Uterus (tissue), 4 donors: ENCODE data around the gene ABL1. TPM values are rescaled to one million over a fixed set of nuclear protein-coding genes. Genes with fewer than 3 reads are reported as not detected.
A peak's percentile ranks its signal among the peaks of the same experiment; 100 is the strongest.
"Not testable (repeated sequence)": the region's sequence is repeated elsewhere in the genome, so short reads cannot be mapped to it uniquely, and the experiment has no call there.

Source experiments
- DNase-seq, 2 donors: peaks; one replicate each; pipeline ENCODE4 v3.0.0-alpha.2; 2019 to 2020
- H3K27ac ChIP-seq, 2 donors: fragments of 200-600 bp; sonication (generic); 1 replicate in 1 of 2; 2 replicates in 1 of 2; pipeline ENCODE4 v1.5.1; 2016 to 2018
- H3K27me3 ChIP-seq, 2 donors: fragments of 200-600 bp; sonication (generic); one replicate each; pipeline ENCODE4 v1.5.1; 2018 to 2019; ENCODE audit warnings: control low read depth in 1 of 2
- H3K36me3 ChIP-seq, 2 donors: fragments of 200-600 bp; sonication (generic); one replicate each; pipeline ENCODE4 v1.5.1; 2019; ENCODE audit warnings: control low read depth in 1 of 2
- H3K4me1 ChIP-seq, 2 donors: fragments of 200-600 bp; sonication (generic); one replicate each; pipeline ENCODE4 v1.5.1; 2018 to 2019; ENCODE audit warnings: control low read depth in 1 of 2
- H3K4me3 ChIP-seq, 2 donors: fragments of 200-600 bp; sonication (generic); 1 replicate in 1 of 2; 2 replicates in 1 of 2; pipeline ENCODE4 v1.5.1; 2018 to 2019; ENCODE audit warnings: mild to moderate bottlenecking in 1 of 2
- H3K9me3 ChIP-seq, 2 donors: fragments of 200-600 bp; sonication (generic); one replicate each; pipeline ENCODE4 v1.5.1; 2019; ENCODE audit warnings: control low read depth in 1 of 2
- CTCF ChIP-seq, 4 experiments: fragments of 200-600 bp in 2 of 4; fragments of 450-650 bp in 2 of 4; sonication (generic) in 2 of 4; IDR thresholded peaks; one replicate each; pipeline ENCODE4 v1.5.1; 2016 to 2019; ENCODE audit warnings: antibody characterized with exemption in 4 of 4, mild to moderate bottlenecking in 2 of 4, moderate library complexity in 1 of 4
- POLR2A ChIP-seq, 2 donors: fragments of 450-650 bp; IDR thresholded peaks; one replicate each; pipeline ENCODE4 v1.6.1; 2016; ENCODE audit warnings: antibody characterized with exemption in 2 of 2, mild to moderate bottlenecking in 1 of 2, moderate library complexity in 1 of 2
- intact Hi-C: fragments of 100-400 bp; cut with DNase I; formaldehyde crosslinking; loops from one replicate; pipeline ENCODE4 v1.15.1; 2023; ENCODE audit warnings: low total_unique reads
- total RNA-seq, 4 donors: library from RNA; depleted of rRNA in 3 of 4; stranded (reverse); fragments of >200 nt in 3 of 4; gene quantifications; one replicate each; pipeline versions ENCODE4 v1.1.0 to v1.2.4, GENCODE V29; 2014 to 2023
- donor health status: DM: yes; HTN: yes; CAD: no.

ABL1 gene
- total RNA-seq, 4 donors from 2014 or later, result 22.5 to 117 (median 57.8) TPM

- no peak for DNase-seq
- H3K4me1 ChIP-seq, result peaks cover 0 to 6% of the 10 kb centered on the region in 2 donors
- H3K27me3 ChIP-seq, result no peaks in the 10 kb centered on the region
- peak overlapping the region in 1 of 2 donors; percentile 26 for H3K27ac ChIP-seq
- TF ChIP-seq POLR2A (IDR thresholded peaks at IDR 0.05) (no peak), CTCF (IDR thresholded peaks at IDR 0.05) (no peak)
- intact Hi-C loops, result no loop called here
- H3K4me3 ChIP-seq, result no peak overlapping the region
- H3K9me3 ChIP-seq, result no peaks in the 10 kb centered on the region
- no peaks in the 10 kb centered on the region for H3K36me3 ChIP-seq
Observed at GRCh38 chr9:130791303-130791894, 43.7 kb upstream of the ABL1 start.

DNA sequence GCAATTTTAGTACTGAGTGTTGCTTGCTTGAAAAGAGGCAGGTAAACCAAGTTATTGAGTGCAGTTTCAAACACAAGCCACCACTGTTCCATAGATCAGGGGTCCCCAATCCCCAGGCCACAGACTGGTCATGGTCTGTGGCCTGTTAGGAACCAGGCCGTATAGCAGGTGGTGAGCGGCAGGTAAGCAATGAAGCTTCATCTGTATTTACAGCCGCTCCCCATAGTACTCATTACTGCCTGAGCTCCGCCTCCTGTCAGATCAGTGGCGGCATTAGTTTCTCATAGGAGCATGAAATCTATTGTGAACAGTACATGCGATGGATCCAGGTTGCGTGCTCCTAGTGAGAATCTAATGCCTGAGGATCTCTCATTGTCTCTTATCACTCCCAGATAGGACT lies 41.5 kb upstream of the ABL1 start:
- Histone ChIP-seq H3K4me1 (peaks cover 0 to 6% of the 10 kb centered on the region in 2 donors), H3K4me3 (no peak overlapping the region), H3K36me3 (no peaks in the 10 kb centered on the region), H3K9me3 (no peaks in the 10 kb centered on the region), H3K27me3 (no peaks in the 10 kb centered on the region), H3K27ac (peak overlapping the region; percentile 16 to 56)
- DNase-seq, result no peak
- TF ChIP-seq POLR2A (IDR thresholded peaks at IDR 0.05) (no peak), CTCF (IDR thresholded peaks at IDR 0.05) (no peak)
- intact Hi-C loops, result no loop called here

DNA sequence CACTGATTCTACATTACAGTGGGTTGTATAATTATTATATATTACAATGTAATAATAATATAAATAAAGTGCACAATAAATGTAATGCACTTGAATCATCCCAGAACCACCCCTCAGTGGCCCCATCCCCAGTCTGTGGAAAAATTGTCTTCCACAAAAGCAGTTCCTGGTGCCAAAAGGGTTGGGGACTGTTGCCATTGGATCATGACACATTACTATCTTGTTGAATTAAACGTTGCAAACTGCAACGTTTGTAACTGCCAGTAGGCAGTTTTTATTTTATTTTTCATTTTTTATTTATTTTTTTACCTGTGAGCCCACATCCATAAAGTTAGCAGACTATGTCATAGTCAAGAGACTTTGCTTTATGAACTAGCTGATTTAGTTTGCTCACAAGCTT lies 41.0 kb upstream of the ABL1 start:
- H3K27me3 ChIP-seq, H3K36me3 ChIP-seq, H3K9me3 ChIP-seq, intact Hi-C loops, DNase-seq, H3K4me3 ChIP-seq, H3K4me1 ChIP-seq: not testable (repeated sequence)
- H3K27ac ChIP-seq, result peak overlapping the region; percentile 16 to 56

DNA sequence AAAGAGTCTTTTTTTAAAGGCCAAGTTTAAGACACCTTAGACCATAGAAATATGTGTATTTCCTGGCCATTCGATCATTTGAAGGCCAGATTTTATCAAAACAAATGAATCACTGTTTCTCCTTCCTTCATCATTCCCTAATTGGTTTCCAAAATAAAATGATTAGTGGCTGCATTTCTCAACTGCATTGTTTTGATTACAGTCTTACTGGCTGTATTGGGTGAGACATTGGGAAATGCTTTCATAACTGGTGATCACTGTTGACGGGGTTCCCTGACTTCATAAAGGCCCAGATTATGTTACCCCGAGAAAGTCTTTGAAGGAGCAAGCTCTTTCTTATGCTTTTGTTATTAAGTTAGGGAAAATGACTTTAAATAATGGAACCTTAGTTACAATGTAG lies 40.6 kb upstream of the ABL1 start:
- H3K4me1 ChIP-seq, H3K27me3 ChIP-seq, intact Hi-C loops, DNase-seq, H3K36me3 ChIP-seq, H3K9me3 ChIP-seq, H3K4me3 ChIP-seq: not testable (repeated sequence)
- peak overlapping the region; percentile 67 to 69 for H3K27ac ChIP-seq

- no peak for DNase-seq
- Histone ChIP-seq H3K27me3 (no peaks in the 10 kb centered on the region), H3K36me3 (no peaks in the 10 kb centered on the region), H3K27ac (peak overlapping the region; percentile 67 to 69), H3K9me3 (no peaks in the 10 kb centered on the region), H3K4me1 (peaks cover 0 to 6% of the 10 kb centered on the region in 2 donors), H3K4me3 (no peak overlapping the region)
- intact Hi-C loops, result no loop called here
- TF ChIP-seq POLR2A (IDR thresholded peaks at IDR 0.05), result no peak
- TF ChIP-seq CTCF (IDR thresholded peaks at IDR 0.05), result no peak
Observed at GRCh38 chr9:130794923-130795495, 40.0 kb upstream of the ABL1 start.

DNA sequence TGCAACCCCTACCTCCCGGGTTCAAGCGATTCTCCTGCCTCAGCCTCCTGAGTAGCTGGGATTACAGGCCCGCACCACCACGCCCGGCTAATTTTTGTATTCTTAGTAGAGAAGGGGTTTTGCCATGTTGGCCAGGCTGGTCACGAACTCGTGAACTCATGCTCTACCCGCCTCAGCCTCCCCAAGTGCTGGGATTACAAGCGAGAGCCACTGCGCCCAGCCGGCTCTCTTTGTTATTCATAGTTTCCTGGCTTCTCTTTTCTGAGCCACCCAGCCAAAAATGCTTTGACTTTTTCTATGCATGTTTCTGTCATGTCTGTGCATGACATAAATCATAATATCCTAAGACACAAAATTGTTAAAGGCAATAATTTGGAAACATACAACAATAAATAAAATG lies 31.9 kb upstream of the ABL1 start:
- H3K27ac ChIP-seq, H3K4me3 ChIP-seq, H3K9me3 ChIP-seq, H3K36me3 ChIP-seq, DNase-seq, H3K27me3 ChIP-seq, intact Hi-C loops, H3K4me1 ChIP-seq: not testable (repeated sequence)
